COLO668 (cell line): ENCODE measurements around the gene SPANXC.
"Not testable (repeated sequence)": the region's sequence is repeated elsewhere in the genome, so short reads cannot be mapped to it uniquely, and the experiment has no call there.

ENCODE experiments used
- DNase-seq: peaks from one replicate; lab custom pipeline; 2025; ENCODE audit not compliant: unreplicated experiment; lab: John Stamatoyannopoulos, UW

SPANXC gene, protein sequence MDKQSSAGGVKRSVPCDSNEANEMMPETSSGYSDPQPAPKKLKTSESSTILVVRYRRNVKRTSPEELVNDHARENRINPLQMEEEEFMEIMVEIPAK

GRCh38 chrX:141242417-141242816 lies at the start of gene SPANXC:
SPANXC (minus strand) TSS chrX:141242517; CDS start chrX:141242457, 60 bp downstream.
- not testable (repeated sequence) for DNase-seq

- DNase-seq: no peak
Measured at GRCh38 chrX:141279476-141279875, 37.2 kb upstream of the SPANXC start.

GRCh38 chrX:141278306-141278705 lies 36.0 kb upstream of the SPANXC start:
- DNase-seq: no peak

DNA sequence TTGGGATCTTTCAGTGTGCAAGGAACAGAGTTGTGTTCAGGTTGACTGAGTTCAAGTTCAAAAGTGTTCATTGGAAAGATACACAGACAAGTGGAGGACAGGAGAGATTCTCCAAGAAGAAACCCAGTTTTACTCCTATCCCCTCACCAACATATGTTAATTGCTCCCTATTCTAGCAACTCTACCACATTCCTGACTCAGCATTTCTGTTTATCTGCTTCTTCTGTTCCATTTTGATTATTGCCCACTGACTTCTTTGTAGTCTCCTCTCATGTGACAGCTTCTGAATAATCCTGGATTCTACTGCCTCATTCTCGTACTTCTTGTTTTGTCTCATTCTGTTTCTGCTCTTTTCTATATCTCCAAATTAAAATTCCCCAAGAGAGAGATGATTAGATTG lies 15.8 kb upstream of the SPANXC start:
- no peak for DNase-seq

- DNase-seq: no peak
Measured at GRCh38 chrX:141221611-141222010, 20.7 kb downstream of the SPANXC start.

GRCh38 chrX:141220342-141221008 lies 21.8 kb downstream of the SPANXC start:
- DNase-seq: no peak

- DNase-seq: no peak
Measured at GRCh38 chrX:141214196-141214595, 28.1 kb downstream of the SPANXC start.

- DNase-seq: no peak
Measured at GRCh38 chrX:141201962-141202361, 40.4 kb downstream of the SPANXC start.
